HG02678 (cell line): ENCODE results near the gene UQCRC1.
"Not testable (repeated sequence)": the region's sequence is repeated elsewhere in the genome, so short reads cannot be mapped to it uniquely, and the experiment has no call there.

Experiments
- ATAC-seq: cut with Tn5 transposase; IDR thresholded peaks from one replicate; pipeline ENCODE4 v1.9.1; 2021; ENCODE audit warnings: mild to moderate bottlenecking, moderate library complexity; ENCODE audit not compliant: unreplicated experiment

UQCRC1 gene

DNA sequence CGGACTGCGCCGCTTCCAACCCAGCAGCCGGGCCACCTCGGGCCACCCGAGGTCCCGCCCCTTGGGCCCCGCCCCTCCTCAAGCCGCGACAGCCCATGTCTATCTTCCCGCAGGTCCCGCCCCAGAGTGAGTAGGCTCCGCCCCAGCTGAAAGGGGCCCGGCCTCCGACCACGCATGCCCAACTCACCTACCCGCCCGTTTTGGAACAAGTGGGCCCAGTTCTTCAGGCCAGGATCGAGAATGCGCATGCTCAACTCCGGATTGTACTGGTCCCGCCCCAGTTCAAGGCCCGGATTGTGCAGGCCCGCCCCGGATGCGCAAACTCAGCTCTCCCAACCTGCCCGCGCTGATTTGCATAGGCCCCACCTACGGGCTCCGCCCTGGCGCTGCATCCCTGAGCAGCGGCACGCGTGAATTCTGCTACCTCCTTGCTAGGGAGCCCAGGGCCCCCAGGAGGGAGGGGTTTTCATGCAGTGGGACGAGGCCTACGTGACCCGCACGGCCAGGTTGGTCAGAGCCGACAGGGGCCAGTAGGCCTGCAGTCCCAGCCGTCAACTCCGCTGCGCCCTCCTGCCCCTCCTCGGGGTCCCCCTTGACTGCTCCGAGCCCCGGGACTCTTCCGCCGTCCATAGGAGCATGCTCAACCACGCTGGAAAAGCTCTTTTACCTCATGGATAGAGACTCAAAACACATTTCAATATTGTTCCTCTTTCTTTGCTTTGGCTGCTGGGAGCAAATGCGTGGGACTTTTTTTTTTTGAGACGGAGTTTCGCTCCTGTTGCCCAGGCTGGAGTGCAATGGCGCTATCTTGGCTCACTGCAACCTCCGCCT is 52.4 kb downstream of the UQCRC1 start, which contains the start of gene PFKFB4:
Gene PFKFB4 (minus strand): TSS at position 8 of the 831 bp plus-strand sequence. CDS start 26 bp downstream, outside the sequence.
- ATAC-seq, result peak; percentile 87

DNA sequence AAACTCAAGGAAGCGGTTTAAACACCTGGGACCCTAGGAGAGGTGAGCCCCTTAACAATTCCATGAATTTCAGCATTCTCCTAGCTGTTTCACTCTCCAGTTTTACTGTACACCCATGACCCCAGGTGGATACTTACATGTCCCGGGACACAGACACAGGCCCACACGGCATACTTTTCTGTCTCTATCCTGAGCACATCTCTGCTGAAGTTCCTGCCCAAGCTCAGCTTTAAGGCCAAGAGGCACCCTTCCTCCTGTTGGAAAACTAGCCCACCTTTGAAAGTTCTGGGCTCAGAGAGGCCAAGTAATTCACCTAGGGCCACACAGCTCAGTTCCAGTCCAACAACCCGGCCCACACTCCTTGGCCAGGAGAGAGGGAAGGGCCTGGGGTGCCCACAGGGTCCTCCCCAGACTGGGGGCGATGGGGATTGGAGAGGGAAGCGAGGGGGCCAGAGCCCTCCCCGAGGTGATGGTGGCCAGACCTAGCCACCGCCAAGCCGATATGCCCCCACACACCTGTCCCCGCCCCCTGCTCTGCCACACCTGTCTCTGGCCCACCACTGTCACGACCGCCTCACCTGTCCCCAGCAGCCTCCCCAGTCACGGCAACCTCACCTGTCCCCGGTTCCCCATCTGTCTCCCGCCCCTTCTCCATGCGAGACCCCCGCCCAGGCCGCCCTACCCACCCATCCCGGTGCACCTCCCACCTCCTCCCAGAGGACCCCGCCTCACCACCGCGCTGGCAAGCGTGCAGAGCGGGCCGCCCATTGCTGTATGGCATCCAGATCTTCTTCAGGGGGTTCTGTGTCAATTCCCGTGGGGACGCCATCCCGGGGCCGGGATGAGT is 53.3 kb downstream of the UQCRC1 start:
- ATAC-seq, result no peak

DNA sequence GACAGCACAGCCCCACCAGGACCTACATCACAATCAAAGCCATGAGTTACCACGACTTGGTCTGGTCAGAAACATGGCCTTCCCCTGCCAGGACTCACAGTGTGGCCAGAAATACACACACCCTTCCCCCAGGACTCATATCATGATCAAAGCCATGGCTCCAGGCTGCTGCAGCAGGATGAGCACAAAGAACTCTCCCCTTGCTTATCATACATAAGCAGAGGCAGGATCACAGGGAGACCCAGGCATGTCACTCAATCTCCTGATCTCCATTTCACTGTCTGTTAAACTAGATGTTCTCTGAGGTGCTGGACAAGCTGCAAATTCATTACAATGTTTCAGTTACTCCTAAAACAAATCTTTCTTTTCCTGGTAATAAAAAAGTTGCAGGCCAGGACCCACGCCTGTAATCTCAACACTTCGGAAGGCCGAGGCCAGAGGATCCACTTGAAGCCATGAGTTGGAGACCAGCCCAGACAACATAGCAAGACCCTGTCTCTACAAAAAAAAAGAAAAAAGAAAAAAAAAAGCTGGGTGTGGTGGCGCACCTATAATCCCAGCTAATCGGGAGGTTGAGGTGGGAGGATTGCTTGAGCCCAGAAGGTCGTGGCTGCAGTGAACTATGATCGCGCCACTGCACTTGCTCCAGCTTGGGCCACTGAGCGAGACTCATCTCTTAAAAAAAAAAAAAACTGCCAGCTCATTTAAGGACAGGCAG is 54.1 kb downstream of the UQCRC1 start:
- no peak for ATAC-seq

DNA sequence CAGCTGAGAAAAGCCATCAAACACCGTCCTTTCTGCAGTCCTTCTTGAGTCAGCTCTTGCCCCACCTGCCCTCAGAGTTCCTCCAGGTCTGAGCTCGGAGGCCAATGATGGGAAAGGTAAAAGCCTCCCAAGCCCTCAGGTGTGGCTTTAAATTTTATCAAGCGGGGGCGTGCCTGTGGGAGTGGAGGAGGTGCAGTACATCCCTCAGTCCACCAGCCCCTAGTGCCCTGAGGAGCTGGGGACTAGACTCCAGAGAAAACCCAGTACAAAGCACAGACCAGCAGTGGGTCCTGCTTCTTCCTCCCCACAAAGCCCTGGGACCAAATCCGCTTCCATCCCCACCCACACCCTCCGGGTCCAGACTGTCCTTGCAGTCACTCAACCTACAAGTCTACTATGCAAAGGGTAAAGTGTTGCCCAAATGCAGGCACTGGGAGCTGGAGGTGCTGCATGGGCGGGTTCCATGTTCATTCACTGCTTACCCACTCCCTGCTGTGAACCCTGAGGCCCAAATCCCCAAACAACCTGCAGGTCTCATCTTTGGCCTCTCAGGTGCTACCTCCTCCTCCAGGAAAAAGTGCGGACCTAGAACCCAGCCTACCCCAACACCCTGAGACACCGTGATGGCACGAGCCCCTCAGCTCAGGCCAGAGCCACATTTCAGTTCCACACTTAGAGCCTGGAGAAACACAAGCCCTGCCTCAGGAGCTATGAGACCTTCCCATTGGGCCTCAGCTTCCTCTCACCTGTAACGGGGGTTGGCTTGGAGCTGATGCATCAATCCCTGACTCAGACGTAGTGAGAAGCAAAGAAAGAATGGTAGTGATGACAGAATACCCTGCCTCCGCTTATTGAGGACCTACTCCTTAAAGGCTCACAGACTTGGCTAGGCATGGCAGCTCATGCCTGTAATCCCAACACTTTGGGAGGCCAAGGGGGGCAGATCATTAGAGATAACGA is 55.3 kb downstream of the UQCRC1 start:
- ATAC-seq, result no peak

DNA sequence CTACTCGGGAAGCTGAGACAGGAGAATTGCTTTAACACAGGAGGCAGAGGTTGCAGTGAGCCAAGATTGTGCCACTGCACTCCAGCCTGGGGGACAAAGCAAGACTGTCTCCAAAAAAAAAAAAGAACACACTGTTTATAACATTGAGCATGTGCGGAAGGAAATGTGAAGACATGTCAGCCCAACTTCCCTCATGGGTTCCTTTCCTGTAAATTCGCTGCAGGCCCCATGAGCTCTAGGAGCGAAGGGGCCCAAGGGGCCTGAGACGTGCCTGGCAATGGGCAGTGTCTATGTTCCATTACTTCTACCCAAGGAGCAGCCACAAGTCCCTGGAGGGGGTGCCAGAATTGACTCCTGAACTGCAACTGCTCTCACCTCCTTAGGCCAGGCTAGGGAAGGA is 56.1 kb downstream of the UQCRC1 start:
- no peak for ATAC-seq

DNA sequence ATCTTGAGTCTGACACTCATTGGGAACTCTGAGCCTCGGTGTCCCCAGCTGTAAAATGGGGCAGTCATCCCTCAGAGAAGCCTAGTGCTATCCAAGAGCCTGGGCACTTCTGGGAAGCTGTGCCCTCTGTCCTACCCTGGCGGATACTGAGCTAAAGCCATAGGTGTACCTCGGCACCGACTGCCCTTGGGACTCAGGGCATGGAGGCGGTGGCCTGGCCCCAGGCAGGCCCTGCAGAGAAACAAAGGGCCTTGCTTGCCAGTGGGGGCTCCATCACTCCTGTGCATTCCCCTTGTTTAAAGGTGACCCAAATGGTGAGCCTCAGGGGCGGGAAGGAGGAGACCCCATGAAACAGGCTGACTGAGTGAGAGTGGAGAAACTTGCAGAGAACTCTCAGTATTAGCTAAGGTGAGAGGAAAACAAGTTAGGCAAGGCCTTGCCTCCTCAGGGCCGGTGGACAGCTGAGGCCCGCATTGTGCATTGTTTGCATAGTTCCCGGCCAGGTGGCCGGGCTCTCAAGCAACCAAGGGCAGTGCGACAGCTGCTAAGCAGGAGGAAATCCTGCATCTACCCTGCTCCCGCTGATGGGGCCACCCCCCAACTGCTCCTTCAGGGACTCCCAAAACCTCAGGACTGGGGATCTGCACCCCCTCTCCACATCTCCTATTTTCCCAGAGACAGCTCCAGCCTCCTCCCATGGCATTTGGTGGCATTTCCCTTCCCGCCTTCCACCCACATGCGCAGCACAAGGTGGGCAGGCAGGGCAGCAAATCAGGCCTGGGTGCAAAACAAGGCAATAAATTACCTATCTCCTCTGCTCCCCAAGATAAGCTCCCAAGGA is 57.1 kb downstream of the UQCRC1 start:
- no peak for ATAC-seq

DNA sequence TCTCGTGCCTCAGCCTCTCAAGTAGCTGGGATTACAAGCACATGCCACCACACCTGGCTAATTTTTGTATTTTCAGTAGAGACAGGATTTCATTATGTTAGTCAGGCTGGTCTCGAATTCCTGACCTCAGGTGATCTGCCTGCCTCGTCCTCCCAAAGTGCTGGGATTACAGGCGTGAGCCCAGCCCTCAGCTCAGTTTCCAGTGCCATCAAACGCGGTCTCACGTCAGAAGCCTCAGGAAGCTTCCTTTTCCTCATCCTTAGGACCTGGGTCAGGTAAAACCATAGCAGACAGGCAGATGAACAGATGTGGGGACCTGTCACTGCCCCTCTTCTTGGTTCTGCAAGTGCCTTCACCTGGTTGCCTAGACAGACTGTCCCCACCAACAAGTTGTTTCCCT is 57.8 kb downstream of the UQCRC1 start:
- not testable (repeated sequence) for ATAC-seq
